ENCODE data around the gene IFNG-AS1.

The IFNG-AS1 gene

GRCh38 chr12:67994046-67994445 lies 4.8 kb downstream of the IFNG-AS1 start:
- no peak for DNase-seq (ENCODE audit: low read depth)

GRCh38 chr12:67996347-67996746 lies 7.1 kb downstream of the IFNG-AS1 start:
- no peak for DNase-seq (ENCODE audit: low read depth)

GRCh38 chr12:67998379-67998778 lies 9.1 kb downstream of the IFNG-AS1 start:
- DNase-seq (ENCODE audit: low read depth): no peak

GRCh38 chr12:67999244-67999643 lies 10.0 kb downstream of the IFNG-AS1 start:
- no peak for DNase-seq (ENCODE audit: low read depth)

GRCh38 chr12:68001486-68002466 lies 12.5 kb downstream of the IFNG-AS1 start:
- DNase-seq (ENCODE audit: low read depth): no peak

- DNase-seq (ENCODE audit: low read depth): no peak
Observed at GRCh38 chr12:68003777-68004176, 14.5 kb downstream of the IFNG-AS1 start.

- no peak for DNase-seq (ENCODE audit: low read depth)
Observed at GRCh38 chr12:68007033-68007432, 17.8 kb downstream of the IFNG-AS1 start.

GRCh38 chr12:68007466-68007865 lies 18.2 kb downstream of the IFNG-AS1 start:
- DNase-seq (ENCODE audit: low read depth): no peak

- DNase-seq (ENCODE audit: low read depth): no peak
Observed at GRCh38 chr12:68011206-68011881, 22.1 kb downstream of the IFNG-AS1 start.

- no peak for DNase-seq (ENCODE audit: low read depth)
Observed at GRCh38 chr12:68011882-68012207, 22.6 kb downstream of the IFNG-AS1 start.

GRCh38 chr12:68012712-68013111 lies 23.5 kb downstream of the IFNG-AS1 start:
- DNase-seq (ENCODE audit: low read depth): no peak

GRCh38 chr12:68013181-68013580 lies 23.9 kb downstream of the IFNG-AS1 start:
- DNase-seq (ENCODE audit: low read depth): no peak

GRCh38 chr12:68016136-68016535 lies 26.9 kb downstream of the IFNG-AS1 start:
- DNase-seq (ENCODE audit: low read depth): no peak

- DNase-seq (ENCODE audit: low read depth): no peak
Observed at GRCh38 chr12:68018315-68018714, 29.1 kb downstream of the IFNG-AS1 start.

- DNase-seq (ENCODE audit: low read depth): no peak
Observed at GRCh38 chr12:68020049-68020448, 30.8 kb downstream of the IFNG-AS1 start.

GRCh38 chr12:68020699-68021098 lies 31.5 kb downstream of the IFNG-AS1 start:
- DNase-seq (ENCODE audit: low read depth): no peak

GRCh38 chr12:68028647-68029046 lies 39.4 kb downstream of the IFNG-AS1 start:
- no peak for DNase-seq (ENCODE audit: low read depth)

- DNase-seq (ENCODE audit: low read depth): no peak
Observed at GRCh38 chr12:68030248-68030647, 41.0 kb downstream of the IFNG-AS1 start.

- no peak for DNase-seq (ENCODE audit: low read depth)
Observed at GRCh38 chr12:68031174-68031573, 41.9 kb downstream of the IFNG-AS1 start.

GRCh38 chr12:68031881-68032739 lies 42.9 kb downstream of the IFNG-AS1 start:
- no peak for DNase-seq (ENCODE audit: low read depth)

- DNase-seq (ENCODE audit: low read depth): no peak
Observed at GRCh38 chr12:68034567-68034966, 45.3 kb downstream of the IFNG-AS1 start.

- no peak for DNase-seq (ENCODE audit: low read depth)
Observed at GRCh38 chr12:68036642-68037041, 47.4 kb downstream of the IFNG-AS1 start.

All from activated T-cell treated with anti-CD3 and anti-CD28 coated beads for 1 hour (primary cell).